Nephron (organoid): Measurements from ENCODE around the gene DOLPP1.

Experiments
- H3K27ac Mint-ChIP-seq, 3 experiments: 2 replicates each; pipeline ENCODE4 v1.8.0; 2020; ENCODE audit warnings: mixed read lengths in 3 of 3, mild to moderate bottlenecking in 2 of 3, moderate library complexity in 1 of 3
- H3K27me3 Mint-ChIP-seq: 2 replicates; pipeline ENCODE4 v1.8.0; 2021; ENCODE audit warnings: low read depth, mild to moderate bottlenecking, moderate library complexity, mixed read lengths
- H3K36me3 Mint-ChIP-seq: 2 replicates; pipeline ENCODE4 v1.8.0; 2020; ENCODE audit warnings: low read depth, mixed read lengths
- H3K4me1 Mint-ChIP-seq: 2 replicates; pipeline ENCODE4 v1.8.0; 2020; ENCODE audit warnings: mixed read lengths
- H3K4me3 Mint-ChIP-seq, 3 experiments: 2 replicates each; pipeline ENCODE4 v1.8.0; 2020; ENCODE audit warnings: mild to moderate bottlenecking in 3 of 3, mixed read lengths in 3 of 3, moderate library complexity in 2 of 3
- H3K9me3 Mint-ChIP-seq: 2 replicates; pipeline ENCODE4 v1.8.0; 2020; ENCODE audit warnings: mixed read lengths
- CTCF ChIP-seq, 3 experiments: fragments of 200-600 bp; sonication (generic); IDR thresholded peaks; one replicate each; pipeline ENCODE4 v1.5.0; 2021; ENCODE audit warnings: antibody characterized with exemption in 3 of 3; ENCODE audit not compliant: unreplicated experiment in 3 of 3

The DOLPP1 gene

GRCh38 chr9:129060991-129061390 lies 19.9 kb upstream of the DOLPP1 start:
- Mint-ChIP-seq H3K27ac (no peak overlapping the region), H3K27me3 (no peaks in the 10 kb centered on the region), H3K36me3 (peaks cover 23% of the 10 kb centered on the region), H3K9me3 (no peaks in the 10 kb centered on the region), H3K4me1 (no peaks in the 10 kb centered on the region), H3K4me3 (no peak overlapping the region)
- TF ChIP-seq CTCF (IDR thresholded peaks at IDR 0.05; ENCODE audit: unreplicated experiment in 3 of 3): no peak

- Mint-ChIP-seq H3K27ac (no peak overlapping the region), H3K4me1 (no peaks in the 10 kb centered on the region), H3K9me3 (no peaks in the 10 kb centered on the region), H3K36me3 (peaks cover 18% of the 10 kb centered on the region), H3K4me3 (no peak overlapping the region), H3K27me3 (no peaks in the 10 kb centered on the region)
- no peak for TF ChIP-seq CTCF (IDR thresholded peaks at IDR 0.05; ENCODE audit: unreplicated experiment in 3 of 3)
Measured at GRCh38 chr9:129063061-129063460, 17.9 kb upstream of the DOLPP1 start.

- Mint-ChIP-seq H3K4me3 (no peak overlapping the region), H3K9me3 (no peaks in the 10 kb centered on the region), H3K36me3 (peaks cover 19% of the 10 kb centered on the region), H3K27ac (no peak overlapping the region), H3K4me1 (no peaks in the 10 kb centered on the region), H3K27me3 (no peaks in the 10 kb centered on the region)
- no peak for TF ChIP-seq CTCF (IDR thresholded peaks at IDR 0.05; ENCODE audit: unreplicated experiment in 3 of 3)
Measured at GRCh38 chr9:129064499-129064908, 16.4 kb upstream of the DOLPP1 start.

DNA sequence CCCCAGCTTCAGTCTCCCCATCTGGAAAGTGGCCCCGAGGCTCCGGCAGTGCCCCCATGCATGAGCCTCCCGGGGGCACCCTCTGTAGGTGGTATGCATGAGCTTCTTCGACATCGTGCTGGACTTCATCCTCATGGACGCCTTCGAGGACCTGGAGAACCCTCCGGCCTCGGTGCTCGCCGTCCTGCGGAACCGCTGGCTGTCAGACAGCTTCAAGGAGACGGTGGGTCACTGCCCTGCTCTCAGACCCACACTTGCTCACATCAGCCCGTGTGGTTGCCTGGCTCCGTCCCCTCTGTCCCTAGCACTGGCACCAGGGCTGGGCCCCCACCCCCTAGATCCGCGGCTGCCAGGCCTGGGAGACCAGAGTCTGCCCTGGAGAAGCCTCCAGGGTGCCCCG lies 12.8 kb upstream of the DOLPP1 start:
- no peak overlapping the region for H3K4me3 Mint-ChIP-seq
- no peak overlapping the region for H3K27ac Mint-ChIP-seq
- peaks cover 16% of the 10 kb centered on the region for H3K36me3 Mint-ChIP-seq
- TF ChIP-seq CTCF (IDR thresholded peaks at IDR 0.05; ENCODE audit: unreplicated experiment in 3 of 3): no peak
- no peaks in the 10 kb centered on the region for H3K9me3 Mint-ChIP-seq
- no peaks in the 10 kb centered on the region for H3K27me3 Mint-ChIP-seq
- no peaks in the 10 kb centered on the region for H3K4me1 Mint-ChIP-seq

GRCh38 chr9:129068990-129069861 lies 11.7 kb upstream of the DOLPP1 start:
- Mint-ChIP-seq H3K4me3 (no peak overlapping the region), H3K27ac (no peak overlapping the region), H3K36me3 (peaks cover 11% of the 10 kb centered on the region), H3K4me1 (no peaks in the 10 kb centered on the region), H3K9me3 (no peaks in the 10 kb centered on the region), H3K27me3 (no peaks in the 10 kb centered on the region)
- no peak for TF ChIP-seq CTCF (IDR thresholded peaks at IDR 0.05; ENCODE audit: unreplicated experiment in 3 of 3)
